NAMALWA (cell line): ENCODE results near the gene LYG2.
"Not testable (repeated sequence)": the region's sequence is repeated elsewhere in the genome, so short reads cannot be mapped to it uniquely, and the experiment has no call there.

Experiments
- DNase-seq: peaks from one replicate; pipeline ENCODE4 v3.0.0-alpha.2; 2015; ENCODE audit warnings: low spot score

Gene LYG2, protein sequence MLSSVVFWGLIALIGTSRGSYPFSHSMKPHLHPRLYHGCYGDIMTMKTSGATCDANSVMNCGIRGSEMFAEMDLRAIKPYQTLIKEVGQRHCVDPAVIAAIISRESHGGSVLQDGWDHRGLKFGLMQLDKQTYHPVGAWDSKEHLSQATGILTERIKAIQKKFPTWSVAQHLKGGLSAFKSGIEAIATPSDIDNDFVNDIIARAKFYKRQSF

GRCh38 chr2:99255491-99256318 lies at the start of gene LYG2:
TSS of gene LYG2 (minus strand) at chr2:99255666. CDS start at chr2:99254260, 1,406 bp downstream.
- no peak for DNase-seq

DNA sequence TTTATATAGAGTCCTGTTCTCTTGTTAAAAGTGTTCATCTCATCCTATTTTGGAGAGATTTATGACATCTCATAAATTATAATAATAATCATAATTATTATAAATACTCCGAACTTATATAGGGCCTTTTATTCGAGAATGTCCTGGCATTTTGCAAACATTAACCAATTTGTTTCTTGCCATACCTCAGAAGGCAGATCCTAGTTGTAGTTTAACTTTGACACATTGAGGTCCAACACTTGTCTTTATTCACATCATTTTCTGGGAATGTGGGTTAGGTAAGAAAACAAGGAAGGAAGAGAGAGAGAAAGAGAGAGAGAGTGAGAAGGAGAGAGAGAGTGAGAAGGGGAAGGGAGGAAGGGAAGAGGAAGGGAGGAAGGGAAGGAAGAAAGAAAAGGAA lies 45.6 kb upstream of the LYG2 start, which contains the start of gene LYG1:
LYG1 (minus strand) TSS at position 101 of the 400 bp plus-strand sequence. CDS start 5,527 bp downstream, outside the sequence.
- not testable (repeated sequence) for DNase-seq

- DNase-seq = no peak
These were observed 44.1 kb upstream of the LYG2 start for GRCh38 chr2:99299580-99299979.

DNA sequence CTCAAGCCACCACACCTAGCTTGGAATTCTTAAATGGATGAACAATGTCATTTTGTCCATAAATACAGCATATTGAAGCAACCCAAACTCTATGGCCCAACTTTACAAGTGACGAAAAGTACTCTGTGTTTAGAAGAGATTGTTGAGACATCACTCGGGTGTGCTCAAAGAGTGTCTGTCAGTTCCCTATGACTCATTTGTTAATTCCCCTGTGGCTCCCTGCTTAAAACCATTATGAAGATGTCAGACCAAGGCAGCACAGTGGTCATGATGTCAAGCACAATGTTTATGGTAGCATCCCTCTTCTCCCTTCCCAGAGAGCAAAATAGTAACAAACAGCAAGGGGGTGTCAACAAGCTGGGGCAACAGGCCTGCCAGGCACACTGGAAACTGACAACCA lies 42.5 kb upstream of the LYG2 start:
- DNase-seq = no peak

DNA sequence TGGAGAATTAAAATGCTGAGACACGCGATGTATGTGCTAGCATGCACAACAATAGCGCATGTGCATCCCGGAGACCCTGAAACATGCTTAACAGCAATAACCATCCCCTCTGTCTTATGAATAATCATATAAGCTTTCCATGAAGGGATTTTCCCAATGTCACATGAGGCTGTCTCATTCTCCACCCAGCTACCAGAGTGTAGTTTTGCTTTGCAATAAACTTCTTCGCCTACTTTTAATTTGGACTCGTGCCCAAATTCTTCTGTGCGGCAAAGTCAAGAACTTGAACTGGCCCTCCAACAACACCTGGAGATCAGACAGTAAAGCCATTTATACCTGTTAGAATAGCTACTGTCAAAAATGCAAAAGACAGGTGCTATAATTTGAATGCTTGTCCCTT lies 30.1 kb upstream of the LYG2 start:
- no peak for DNase-seq

- DNase-seq = no peak
These were observed 24.7 kb upstream of the LYG2 start for GRCh38 chr2:99279969-99280695.

DNA sequence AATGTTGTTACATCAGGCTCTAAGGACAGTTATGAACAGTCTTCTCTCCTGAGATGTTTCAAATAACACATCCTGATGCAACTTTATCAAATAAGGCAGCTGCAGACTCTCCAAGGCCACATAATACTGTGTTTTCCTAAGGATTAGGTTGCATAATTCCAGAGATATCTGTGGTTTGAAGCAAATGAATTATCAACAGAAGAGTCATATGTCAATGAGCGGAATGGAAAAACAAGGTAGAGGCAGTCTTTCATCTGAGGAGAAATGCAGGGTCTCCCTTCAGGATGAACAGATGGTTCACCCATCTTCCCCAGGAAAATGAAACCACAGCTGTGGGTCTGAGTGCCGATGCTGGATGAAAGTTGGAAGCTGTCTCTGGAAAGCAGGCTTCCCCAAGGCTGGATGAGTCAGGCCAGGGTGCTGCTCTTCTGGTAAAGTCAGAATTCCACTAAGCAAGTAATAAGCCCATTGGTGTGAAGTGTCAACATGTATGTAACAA lies 23.4 kb upstream of the LYG2 start:
- DNase-seq = no peak

GRCh38 chr2:99278195-99278765 lies 22.8 kb upstream of the LYG2 start:
- not testable (repeated sequence) for DNase-seq

GRCh38 chr2:99275882-99276281 lies 20.4 kb upstream of the LYG2 start:
- DNase-seq = no peak

- no peak for DNase-seq
These were observed 5.8 kb upstream of the LYG2 start for GRCh38 chr2:99261242-99261641.

GRCh38 chr2:99260184-99260583 lies 4.7 kb upstream of the LYG2 start:
- DNase-seq = no peak

DNA sequence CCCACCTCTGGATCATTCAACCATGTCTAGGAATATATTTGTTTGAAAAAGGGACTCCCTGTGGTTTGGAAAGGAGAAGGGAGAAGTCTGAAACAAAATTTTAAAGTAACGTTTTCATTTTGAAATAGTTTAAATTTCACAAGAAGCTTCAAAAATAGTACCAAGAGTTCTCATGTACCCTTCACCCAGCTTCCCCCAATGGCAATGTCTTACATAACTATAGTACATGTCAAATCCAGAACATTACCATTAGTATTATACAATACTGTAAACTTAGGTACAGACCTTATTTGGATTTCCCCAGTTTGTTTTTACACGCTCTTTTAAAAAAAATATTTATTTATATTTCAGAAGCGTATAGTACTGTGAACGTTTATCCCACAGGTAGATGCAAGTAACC lies 4.0 kb upstream of the LYG2 start:
- DNase-seq = no peak

DNA sequence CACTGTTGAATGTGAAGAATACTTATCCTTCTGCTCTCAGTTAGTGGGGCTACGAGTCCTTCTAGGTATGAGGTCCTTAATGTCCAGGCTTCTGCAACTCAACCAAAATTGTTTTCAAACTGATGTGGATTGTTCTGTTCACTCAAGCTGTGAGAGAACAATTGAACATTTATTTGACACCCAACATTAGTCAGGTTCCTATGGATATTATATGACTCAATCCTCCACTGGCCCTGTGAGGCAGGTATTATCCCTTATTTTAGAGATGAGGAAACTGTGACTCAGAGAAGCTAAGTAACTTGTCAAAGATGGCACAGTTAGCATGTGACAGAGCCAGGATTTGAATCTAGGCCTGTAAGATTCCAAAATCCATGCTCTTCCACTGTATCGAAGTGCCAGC lies 1.2 kb upstream of the LYG2 start:
- DNase-seq = no peak

GRCh38 chr2:99249951-99250350 lies 5.5 kb downstream of the LYG2 start:
- no peak for DNase-seq

DNA sequence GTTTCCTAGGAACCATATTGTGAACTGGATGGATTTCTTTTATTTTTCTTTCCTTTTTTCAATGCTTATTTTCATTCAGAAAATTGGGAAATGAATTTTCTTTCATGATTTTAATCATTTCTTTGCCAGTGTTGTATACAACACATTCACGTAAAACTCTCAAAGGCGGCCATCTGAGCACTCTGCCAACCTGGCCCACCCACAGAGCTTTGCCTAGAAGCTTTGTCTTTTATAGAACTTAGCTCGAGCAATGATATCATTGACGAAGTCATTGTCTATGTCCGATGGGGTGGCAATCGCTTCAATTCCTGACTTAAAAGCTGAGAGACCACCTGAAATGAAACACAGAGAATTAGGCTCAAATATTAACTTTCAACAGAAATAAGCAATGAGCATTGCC lies 13.3 kb downstream of the LYG2 start:
- DNase-seq = no peak

DNA sequence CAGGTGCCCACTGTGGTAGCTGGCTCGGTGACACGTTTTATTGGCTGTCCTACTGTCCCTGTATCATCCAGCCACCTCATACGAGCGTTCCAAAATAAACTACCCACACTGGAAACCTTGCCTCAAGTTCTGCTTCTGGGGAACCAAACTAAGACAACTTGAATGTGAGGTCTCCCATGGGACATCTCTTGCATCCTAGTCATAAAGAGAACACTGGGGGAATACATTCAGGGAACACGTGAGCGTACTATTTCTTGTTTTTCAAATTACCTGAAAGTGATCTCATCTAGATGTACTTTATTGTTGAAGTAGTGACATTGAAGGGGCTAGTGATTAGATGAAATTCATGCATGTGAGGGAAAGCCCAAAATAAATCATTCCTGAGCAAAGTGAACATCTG lies 15.0 kb downstream of the LYG2 start:
- DNase-seq = no peak

DNA sequence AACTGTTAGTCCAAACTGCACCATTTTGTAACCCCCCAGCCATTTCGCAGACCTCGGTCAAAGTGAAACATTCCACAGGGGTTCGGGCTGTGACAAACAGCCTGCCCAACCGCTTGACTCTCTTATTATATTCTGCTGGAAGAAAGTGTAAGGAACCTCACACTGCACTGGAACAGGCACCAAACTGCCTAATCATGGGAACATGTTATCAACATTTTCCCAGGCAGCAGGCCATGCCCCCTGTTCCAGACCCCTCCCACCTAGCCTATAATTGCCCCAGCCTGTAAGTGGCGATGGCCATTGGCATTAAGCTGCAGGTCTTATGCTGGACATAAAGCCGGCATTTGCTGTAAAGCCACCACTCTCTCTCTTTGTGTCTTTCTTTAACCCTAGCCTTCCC lies 16.9 kb downstream of the LYG2 start:
- DNase-seq = no peak

GRCh38 chr2:99233177-99233576 lies 22.3 kb downstream of the LYG2 start:
- DNase-seq = not testable (repeated sequence)

GRCh38 chr2:99217929-99218501 lies 37.5 kb downstream of the LYG2 start:
- DNase-seq = no peak

- no peak for DNase-seq
These were observed 39.4 kb downstream of the LYG2 start for GRCh38 chr2:99216096-99216495.

- DNase-seq = no peak
These were observed 50.0 kb downstream of the LYG2 start for GRCh38 chr2:99205491-99205890.
